Fibroblast of skin of back (primary cell): ENCODE data around the gene CDH4.

Experiments used
- DNase-seq: peaks from one replicate; pipeline ENCODE4 v3.0.0-alpha.2; 2013

CDH4 gene

GRCh38 chr20:61640131-61640870 lies 388.2 kb downstream of the CDH4 start:
- peak; percentile 70 for DNase-seq

DNA sequence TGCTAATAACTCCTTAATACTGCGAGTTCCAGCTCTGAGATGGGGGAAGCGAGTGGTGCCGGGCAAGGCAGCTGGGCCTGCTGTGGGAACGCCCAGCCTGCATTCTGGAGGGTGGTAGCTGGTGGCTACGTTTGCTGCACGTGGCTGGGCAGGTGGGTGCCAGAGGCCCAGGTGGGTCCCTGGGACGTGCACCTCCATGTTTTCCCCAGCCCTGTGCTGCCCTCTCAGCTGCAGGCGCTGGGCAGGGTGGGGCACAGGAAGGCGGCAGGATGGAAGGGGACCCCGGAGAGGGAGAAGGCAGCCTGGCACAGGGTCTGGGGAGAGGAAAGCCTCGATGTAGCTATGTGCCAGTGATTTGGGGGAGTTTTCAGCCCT lies 388.8 kb downstream of the CDH4 start:
- no peak for DNase-seq

DNA sequence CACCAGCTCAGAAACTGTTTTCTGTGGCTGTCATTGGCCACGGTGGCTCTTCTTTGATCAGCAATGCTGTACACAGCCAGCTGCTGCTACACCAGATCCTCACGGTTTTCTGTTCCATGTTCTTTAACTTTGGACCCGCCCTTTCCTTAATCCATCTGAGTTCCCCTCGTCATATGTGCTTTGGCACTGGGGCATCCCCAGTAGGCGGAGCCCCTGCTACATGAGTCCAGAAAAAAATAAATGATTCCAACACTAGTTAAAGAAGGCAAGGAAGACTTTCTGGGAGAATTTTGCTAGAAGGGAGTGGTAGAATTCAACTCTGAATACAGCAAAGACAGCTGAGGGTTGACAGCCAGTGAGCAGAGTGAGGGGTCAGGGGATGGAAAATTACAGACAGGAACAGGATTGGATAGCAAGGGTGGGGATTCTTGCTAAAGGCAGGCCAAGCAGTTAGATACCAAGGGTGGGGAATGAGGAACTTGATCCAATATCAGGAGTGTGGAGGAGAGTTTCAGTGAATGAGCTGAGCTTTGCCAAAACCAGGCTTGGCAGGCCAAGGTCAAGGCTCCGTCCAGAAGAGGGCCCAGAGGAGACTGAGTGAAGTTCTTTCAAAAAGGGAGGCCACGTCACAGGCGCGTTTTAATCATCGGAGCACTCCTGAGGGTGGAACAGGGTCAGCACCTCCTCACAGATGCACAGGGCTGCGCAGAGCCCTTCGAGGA lies 391.8 kb downstream of the CDH4 start:
- no peak for DNase-seq

DNA sequence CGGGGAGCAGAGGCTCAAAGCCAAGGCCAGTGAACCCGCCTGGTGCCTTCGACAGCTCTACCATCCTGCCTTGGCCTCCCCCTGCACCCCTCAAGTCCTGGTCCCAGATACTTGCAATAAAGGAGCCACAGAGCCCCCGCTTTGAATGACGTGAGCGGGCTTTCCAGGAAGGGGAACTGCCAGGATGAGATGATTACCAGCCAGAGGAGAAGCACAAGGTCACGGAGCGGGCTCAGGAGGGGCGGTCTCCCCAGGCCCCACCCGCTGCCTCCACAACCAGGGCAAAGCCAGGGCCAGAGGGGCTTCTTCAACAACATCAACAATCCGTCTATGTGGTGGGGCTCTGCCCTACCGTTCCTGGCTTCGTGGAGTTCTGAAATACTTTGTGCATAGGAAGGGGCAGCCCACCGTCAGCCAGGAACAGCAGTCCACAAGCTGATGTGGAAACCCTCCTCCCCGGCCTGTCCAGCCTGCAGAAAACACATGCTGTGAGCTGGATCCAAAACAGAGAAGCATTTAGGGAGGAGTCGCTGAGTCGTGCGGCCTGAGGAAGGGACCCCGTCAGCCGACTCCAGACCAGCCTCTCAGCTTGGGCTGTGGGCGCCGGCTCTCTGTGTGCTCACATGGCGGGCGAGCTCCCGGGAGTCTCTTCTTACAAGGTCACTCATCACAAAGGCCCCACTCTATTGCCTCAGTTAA lies 392.5 kb downstream of the CDH4 start:
- no peak for DNase-seq

GRCh38 chr20:61645732-61646131 lies 393.7 kb downstream of the CDH4 start:
- DNase-seq = no peak

GRCh38 chr20:61646453-61646852 lies 394.4 kb downstream of the CDH4 start:
- no peak for DNase-seq

DNA sequence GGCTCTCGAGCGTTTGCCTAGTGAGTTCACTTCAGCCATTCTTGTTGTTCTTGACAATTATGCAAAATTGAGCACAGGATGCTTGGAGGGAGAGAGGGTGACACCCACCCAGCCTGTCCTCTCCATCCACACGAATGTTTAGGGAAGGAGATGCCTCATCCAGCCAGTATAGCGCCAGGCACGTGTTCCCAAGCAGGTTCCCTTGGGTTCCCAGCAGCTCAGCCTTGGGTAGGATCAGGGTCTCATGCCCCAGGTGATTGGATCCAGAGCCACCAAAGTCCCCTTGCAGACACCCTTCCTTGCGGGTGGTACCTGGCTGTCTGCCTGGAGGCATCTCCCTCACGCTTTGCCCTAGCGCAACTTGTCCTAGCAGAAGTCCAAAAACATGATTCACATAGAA lies 394.9 kb downstream of the CDH4 start:
- no peak for DNase-seq

- no peak for DNase-seq
Observed at GRCh38 chr20:61647702-61648101, 395.6 kb downstream of the CDH4 start.

DNA sequence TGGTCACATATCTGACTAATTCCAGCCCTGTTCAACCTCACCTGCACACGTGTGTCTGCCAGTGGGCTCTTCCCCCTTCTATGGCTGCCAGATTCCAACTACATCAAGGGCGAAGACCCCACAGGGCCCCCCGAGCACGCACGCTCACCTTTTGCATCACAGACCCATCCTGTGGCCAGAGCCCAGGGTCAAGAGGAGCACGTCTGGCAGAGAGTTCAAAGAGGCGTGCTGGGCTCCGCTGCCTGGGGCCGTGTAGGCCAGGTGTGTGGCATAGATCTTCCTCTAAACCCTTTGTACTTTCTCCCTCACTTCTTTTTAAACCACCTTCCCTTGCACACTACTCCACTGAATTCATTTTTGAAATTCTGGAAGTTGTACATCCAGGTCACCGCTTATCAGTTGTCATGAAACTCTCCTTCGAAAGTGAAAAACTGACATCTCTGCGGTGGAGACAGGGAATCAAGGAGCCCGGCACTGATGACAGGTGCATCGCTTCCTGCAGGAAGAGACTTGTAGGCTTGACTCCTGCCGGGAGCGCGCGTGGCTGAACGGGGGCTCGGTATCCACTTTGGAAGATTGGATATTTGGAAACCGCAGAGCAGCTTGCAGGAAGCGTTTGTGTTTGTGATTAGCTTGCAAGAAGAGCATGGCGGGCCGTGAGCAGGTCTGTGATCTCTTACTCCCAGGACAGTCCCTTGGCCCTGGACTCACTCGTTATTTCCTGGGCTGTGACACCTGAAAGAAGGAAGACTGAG lies 397.2 kb downstream of the CDH4 start:
- no peak for DNase-seq

- DNase-seq = no peak
Observed at GRCh38 chr20:61649860-61650162, 397.8 kb downstream of the CDH4 start.

- DNase-seq = no peak
Observed at GRCh38 chr20:61650912-61651733, 399.1 kb downstream of the CDH4 start.

- no peak for DNase-seq
Observed at GRCh38 chr20:61652146-61652545, 400.1 kb downstream of the CDH4 start.

GRCh38 chr20:61654726-61655125 lies 402.7 kb downstream of the CDH4 start:
- no peak for DNase-seq

DNA sequence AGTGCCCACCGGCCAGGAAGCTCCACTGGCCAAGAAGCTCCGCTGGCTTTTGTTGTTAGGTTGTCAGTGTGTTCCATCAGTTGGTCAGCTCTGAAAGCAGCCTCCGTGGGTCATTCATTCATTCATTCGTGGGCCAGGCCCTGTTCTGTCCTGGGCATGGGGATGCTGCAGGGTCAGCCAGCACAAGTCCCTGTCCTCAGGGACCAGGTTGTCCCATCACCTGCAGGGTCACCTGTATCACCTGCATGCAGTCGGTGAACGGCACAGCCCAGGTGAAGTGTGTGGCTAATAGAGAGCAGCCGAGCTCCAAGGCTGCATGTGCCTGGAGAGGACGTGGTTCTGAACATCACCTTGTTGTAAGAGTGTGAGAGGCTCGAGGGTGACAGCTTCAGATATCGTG lies 403.5 kb downstream of the CDH4 start:
- DNase-seq = no peak

- no peak for DNase-seq
Observed at GRCh38 chr20:61656198-61656597, 404.1 kb downstream of the CDH4 start.

DNA sequence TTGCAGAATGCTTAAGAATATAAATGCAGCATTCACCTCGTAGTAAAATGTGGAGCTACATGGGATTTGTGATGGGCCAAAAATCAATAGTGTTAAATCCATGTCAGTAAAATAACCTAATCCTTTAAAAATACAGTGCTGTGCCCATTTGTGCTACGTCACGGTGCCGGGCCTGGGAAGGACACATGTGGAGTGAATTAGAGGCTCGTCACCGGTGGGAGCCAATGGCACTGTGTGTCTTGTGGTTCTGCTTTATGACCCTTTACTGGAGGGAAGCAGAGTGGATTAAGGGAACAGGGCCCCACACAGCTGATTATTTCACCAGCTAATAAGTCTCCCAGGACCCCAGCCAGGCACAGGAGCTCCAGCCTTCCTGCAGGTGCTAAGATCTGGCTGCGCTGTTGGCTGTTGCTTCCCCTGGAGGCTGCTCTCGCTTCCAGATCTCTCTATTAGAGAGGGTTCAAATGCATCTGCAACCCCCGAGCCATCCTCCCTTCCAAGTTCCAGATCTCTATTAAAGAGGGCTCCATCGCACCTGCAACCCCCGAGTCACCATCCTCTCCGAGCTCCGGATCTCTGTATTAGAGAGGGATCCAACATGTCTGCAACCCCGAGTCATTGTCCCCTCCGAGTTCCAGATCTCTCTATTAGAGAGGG lies 405.8 kb downstream of the CDH4 start:
- no peak for DNase-seq

DNA sequence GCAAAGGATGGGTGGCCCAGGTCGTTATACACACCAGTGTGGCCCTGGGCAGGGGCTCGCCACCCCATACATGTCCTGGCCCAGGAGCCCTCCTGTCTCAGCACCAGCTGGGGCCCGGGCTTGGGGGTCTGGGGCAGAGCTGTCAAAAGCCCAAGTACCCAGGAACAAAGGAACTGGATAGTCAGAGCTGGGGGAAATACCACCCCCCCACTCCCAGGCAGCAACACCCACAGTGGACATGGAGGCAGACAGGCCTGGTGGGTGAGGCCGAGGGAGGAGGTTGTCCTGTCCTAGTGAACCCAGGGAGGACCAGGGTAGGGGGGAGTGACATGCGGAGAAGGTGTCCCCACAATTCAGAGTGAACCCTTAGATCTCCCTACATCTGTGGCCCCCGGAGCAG lies 406.5 kb downstream of the CDH4 start:
- no peak for DNase-seq

DNA sequence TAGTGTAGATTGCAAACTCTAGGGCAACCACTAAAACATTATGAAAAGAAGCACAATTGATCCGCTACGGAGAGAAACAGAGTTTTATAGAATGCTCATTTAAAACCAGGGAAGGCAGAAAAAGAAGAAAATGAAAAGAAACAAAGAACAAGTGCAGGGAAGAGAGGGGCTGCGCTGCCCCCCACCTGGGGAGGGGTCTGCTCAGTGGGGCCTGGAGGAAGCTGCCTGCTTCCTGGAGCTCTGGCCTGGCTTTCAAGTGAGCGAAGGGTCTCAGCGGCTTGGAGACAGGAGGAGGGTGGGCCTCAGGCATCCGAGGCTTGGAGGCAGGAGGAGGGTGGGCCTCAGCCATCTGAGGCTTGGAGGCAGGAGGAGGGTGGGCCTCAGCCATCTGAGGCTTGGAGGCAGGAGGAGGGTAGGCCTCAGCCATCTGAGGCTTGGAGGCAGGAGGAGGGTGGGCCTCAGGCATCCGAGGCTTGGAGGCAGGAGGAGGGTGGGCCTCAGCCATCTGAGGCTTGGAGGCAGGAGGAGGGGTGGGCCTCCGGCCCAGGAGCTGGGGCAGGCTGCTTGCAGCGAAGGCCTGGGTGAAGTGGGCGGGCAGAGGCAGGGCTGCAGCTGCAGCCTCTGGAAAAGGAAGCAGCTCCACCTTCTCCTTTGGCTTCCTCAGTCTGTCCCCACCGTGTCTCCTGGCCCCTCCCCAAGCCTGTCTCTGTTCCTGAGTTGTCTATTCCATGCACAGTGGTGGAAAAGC lies 407.4 kb downstream of the CDH4 start:
- DNase-seq = no peak

- no peak for DNase-seq
Observed at GRCh38 chr20:61659994-61660346, 407.9 kb downstream of the CDH4 start.

- no peak for DNase-seq
Observed at GRCh38 chr20:61660559-61660958, 408.5 kb downstream of the CDH4 start.

DNA sequence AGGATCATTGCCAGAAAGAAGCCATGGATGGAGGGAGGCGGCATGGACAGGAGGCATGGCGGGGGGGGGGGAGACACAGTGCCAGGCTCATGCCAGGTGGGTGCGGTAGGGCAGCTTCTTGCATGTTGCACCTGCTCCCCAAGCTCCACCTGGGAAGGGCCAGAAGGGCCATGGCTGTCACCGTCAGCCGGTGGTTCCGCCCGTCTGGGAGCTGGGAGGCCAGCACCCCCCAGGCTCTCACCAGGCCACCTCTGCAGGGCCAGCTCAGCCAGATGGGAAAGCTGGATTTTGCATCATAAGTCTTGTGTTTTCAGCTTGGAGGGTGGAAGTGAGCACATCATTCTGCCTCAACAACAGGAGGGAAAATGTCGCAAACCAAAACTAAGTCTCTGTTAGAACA lies 409.0 kb downstream of the CDH4 start:
- DNase-seq = no peak
